SK-MEL-5 (cell line): Measurements from ENCODE around the gene ZNF407. TPM values are rescaled to one million over a fixed set of nuclear protein-coding genes. Genes with fewer than 3 reads are reported as not detected.

ENCODE experiments used
- DNase-seq: peaks from one replicate; pipeline ENCODE4 v3.0.0-alpha.2; 2016; ENCODE audit warnings: low read depth, low spot score
- in situ Hi-C: cut with HindIII; loops from 2 replicates; pipeline ENCODE4 v1.10.0; 2016; ENCODE audit warnings: low sequenced_read_pairs, high pct_unique_total_duplicates, low pct_unique_long_range_greater_than_20kb
- total RNA-seq: library from RNA; depleted of rRNA; stranded (reverse); fragments of >200 nt; shearing (Covaris generic); gene quantifications from 2 replicates; pipeline ENCODE4 v1.2.3, GENCODE V29; 2014

Gene ZNF407
- total RNA-seq, 1 experiment from 2014 or later, result 9.1 TPM

DNA sequence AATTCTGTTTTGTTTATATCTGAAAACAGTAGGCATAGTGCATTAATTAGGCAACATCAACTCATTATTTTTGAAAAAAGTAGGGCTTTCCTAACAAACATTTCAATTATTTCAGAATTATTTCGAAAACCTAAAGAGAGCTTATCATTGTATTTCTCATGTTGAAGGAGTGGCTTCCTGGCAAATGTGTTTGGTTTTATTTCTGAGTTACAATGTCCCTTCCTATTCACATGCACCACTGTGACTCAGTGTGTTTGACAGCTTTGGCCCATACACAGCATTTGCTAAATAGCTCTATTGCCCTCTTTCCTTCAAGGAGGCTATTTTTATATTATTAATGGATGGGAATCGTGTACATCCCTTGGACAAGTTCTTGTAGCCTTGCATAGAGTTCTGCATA is 405.4 kb downstream of the ZNF407 start:
- no peak for DNase-seq
- in situ Hi-C loops, result no loop called here

GRCh38 chr18:75003764-75004690 is 406.4 kb downstream of the ZNF407 start:
- in situ Hi-C loops, result no loop called here
- no peak for DNase-seq

DNA sequence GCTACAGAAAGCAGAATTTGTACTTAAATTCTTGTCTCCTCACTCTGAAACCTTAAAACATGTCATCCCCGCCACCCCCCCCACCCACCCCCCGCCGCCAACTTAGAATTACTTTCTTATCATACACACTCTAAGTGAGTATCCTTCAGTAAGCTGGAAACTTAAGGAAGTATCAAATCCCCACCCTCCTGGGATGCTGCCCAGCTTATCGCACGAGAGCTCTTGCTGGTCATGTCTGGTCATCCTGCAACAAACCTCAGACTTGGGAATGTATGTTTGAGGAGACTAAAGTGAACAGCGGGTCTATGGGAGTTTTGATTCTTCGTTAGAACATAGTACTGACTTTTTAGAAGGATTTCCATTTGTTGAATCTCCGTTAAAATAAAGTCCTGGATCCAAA is 408.0 kb downstream of the ZNF407 start:
- in situ Hi-C loops, result no loop called here
- DNase-seq, result no peak

GRCh38 chr18:75008186-75008585 is 410.5 kb downstream of the ZNF407 start:
- in situ Hi-C loops, result no loop called here

GRCh38 chr18:75009296-75009695 is 411.6 kb downstream of the ZNF407 start:
- in situ Hi-C loops, result no loop called here
- DNase-seq, result no peak

More at GRCh38 chr18:75008186-75008585, 410.5 kb downstream of the ZNF407 start:
- no peak for DNase-seq

GRCh38 chr18:75009878-75010277 is 412.2 kb downstream of the ZNF407 start:
- DNase-seq, result no peak
- in situ Hi-C loops, result no loop called here

DNA sequence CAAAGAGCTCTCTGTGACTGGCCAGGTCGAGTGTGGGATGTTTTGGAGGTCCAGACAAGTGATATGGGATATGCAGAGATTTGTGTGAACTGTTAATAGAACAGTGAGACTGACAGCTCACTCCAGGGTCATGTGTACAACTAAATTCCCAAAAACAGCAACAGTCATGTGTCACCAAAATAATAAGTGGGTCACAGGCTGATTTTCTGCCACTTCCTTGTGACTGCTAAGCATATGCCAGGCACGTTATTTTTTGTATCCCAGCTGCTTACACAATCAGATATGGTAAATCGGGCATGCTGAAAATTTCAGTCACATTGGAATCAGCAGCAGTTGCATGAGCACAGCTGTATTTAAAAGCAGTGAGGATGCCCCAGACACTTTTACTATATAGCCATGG is 412.6 kb downstream of the ZNF407 start:
- in situ Hi-C loops, result no loop called here
- DNase-seq, result no peak

- DNase-seq, result no peak
- in situ Hi-C loops, result no loop called here
Observed at GRCh38 chr18:75010689-75011088, 413.0 kb downstream of the ZNF407 start.

- no peak for DNase-seq
- in situ Hi-C loops, result no loop called here
Observed at GRCh38 chr18:75016025-75016717, 418.5 kb downstream of the ZNF407 start.

- in situ Hi-C loops, result no loop called here
Observed at GRCh38 chr18:75023473-75023872, 425.8 kb downstream of the ZNF407 start.

DNA sequence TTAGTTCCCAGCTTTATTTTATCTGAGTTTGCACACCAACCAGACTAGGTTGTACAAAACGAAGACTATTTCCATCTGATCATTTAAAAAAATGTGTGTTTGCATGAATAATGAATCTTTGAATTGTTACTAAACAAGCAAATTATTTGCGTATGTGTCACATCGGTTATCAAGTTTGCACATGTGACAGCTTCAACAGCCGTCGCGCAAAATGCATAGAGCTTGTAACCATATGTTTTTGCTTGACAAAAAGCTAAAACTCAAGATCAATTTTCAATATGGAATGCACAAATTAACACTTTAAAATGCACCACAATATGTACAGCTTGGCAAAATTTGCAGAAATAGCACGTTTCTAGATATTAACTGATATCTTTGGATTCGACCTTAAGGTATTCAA is 427.2 kb downstream of the ZNF407 start:
- in situ Hi-C loops, result no loop called here
- no peak for DNase-seq

More at GRCh38 chr18:75023473-75023872, 425.8 kb downstream of the ZNF407 start:
- no peak for DNase-seq

GRCh38 chr18:75025573-75025972 is 427.9 kb downstream of the ZNF407 start:
- in situ Hi-C loops, result no loop called here
- no peak for DNase-seq

GRCh38 chr18:75029481-75029880 is 431.8 kb downstream of the ZNF407 start:
- no peak for DNase-seq
- in situ Hi-C loops, result no loop called here

DNA sequence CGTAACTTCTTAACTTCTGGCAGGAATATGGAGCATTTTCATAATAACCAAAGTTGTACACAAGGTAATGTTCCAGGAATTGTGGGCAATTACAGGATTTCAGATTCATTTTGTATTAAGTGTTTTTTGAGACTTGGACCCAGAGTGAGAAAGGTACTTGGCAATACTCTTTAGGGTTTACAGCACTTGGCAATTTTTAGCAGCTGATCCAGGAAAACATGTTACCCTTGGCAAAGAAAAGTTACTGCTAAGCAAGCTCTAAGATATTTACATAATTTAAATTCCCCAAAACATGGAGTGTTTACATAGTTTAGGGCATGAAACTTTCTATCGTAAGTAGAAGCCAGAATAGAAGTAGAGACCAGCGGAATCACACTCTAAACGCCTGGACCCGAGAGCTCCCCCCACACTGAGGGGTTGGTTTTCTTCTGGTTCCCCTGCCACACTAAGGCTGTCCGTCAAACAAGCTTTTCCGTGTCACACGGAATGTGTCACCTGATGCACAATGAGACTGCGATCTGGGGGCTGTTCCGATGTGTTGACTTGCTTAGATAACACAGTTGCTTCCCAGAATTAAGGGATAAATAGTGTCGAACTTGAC is 434.1 kb downstream of the ZNF407 start:
- in situ Hi-C loops, result no loop called here
- no peak for DNase-seq

- in situ Hi-C loops, result no loop called here
- no peak for DNase-seq
Observed at GRCh38 chr18:75033516-75033915, 435.8 kb downstream of the ZNF407 start.

GRCh38 chr18:75034937-75035336 is 437.3 kb downstream of the ZNF407 start:
- no peak for DNase-seq
- in situ Hi-C loops, result no loop called here

DNA sequence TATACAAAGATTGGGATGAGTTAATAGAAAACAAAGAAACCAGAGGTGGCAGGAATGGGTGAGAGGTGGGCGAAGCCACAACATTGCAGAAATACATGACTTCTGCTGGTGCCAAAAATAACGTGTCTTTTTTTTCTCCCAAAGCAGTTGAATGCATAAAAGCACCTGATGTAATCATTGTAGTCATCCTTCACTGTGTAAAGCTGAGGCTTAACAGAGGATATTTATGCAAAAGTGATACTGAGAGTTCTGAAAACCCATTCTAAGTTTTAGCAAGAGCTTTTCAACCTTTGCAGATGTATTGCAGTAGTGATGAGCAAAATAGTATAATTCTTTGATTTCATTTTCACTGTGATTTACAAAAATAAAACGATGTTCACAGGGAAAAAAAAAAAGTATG is 438.3 kb downstream of the ZNF407 start:
- in situ Hi-C loops, result no loop called here
- DNase-seq, result no peak

- in situ Hi-C loops, result no loop called here
- DNase-seq, result no peak
Observed at GRCh38 chr18:75036917-75037688, 439.4 kb downstream of the ZNF407 start.
